Liver (tissue), 3 donors: Measurements from ENCODE around the gene THRB.

Experiments used
- CTCF ChIP-seq: fragments of 150-350 bp; IDR thresholded peaks from 2 replicates; pipeline ENCODE4 v1.5.1; 2017; ENCODE audit warnings: improper control_type of control experiment, low read depth, low read length; ENCODE audit not compliant: missing input control
- JUND ChIP-seq, 2 donors: IDR thresholded peaks; 2 replicates each; pipeline ENCODE4 v1.6.1; 2016; ENCODE audit warnings: antibody characterized with exemption in 2 of 2
- REST ChIP-seq: IDR thresholded peaks from 2 replicates; pipeline ENCODE4 v1.6.1; 2016; ENCODE audit warnings: antibody characterized with exemption, mild to moderate bottlenecking
- TAF1 ChIP-seq: conservative IDR thresholded peaks from 2 replicates; pipeline ENCODE4 v1.6.1; 2016; ENCODE audit warnings: antibody characterized with exemption, mild to moderate bottlenecking
- YY1 ChIP-seq: IDR thresholded peaks from 2 replicates; pipeline ENCODE4 v1.6.1; 2016; ENCODE audit warnings: antibody characterized with exemption, mild to moderate bottlenecking
- donor health status: healthy.
- donor health status: healthy.

DNA sequence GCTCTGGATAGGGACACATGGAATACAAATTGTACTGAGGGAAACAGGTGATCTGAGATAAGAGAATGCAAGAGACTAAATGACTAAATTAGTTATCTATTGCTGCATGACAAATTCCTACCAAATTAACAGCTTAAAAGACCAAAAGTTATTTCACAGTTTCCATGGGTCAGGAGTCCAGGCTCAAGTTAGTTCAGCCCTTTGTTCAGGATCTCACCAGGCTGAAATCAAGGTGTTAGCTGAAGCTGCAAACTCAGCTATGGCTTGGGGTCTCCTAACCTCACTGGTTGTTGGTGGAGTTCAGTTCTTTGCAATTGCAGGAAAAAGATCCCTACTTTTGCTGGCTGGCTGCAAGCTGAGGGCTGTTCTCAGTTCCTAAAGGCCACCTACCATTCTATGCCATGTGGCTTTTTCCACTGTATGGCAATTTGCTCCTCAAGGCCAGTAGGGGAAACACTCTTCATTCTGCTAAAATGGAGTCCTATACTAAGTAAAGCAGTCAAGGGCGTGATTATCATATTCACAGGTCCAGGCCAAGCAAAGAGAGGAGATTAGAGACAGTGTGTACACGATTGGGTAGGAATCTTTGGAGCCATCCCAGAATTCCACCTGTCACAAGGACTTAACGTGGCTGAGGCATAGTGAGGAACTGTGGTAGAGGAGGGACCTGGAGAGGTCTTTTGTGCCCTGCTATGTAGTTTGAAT, 53.7 kb downstream of the THRB start:
- TF ChIP-seq CTCF (no peak), TAF1 (no peak), REST (no peak), JUND (IDR thresholded peaks at IDR 0.05) (no peak), YY1 (no peak)
